GM23338 (cell line): ENCODE data around the gene TSPAN1. TPM values are rescaled to one million over a fixed set of nuclear protein-coding genes. Genes with fewer than 3 reads are reported as not detected.

Experiments used
- ATAC-seq: fragments of 200-7000 bp; cut with Tn5 transposase; 3 replicates; pipeline ENCODE4 v1.9.1; 2020
- DNase-seq: peaks from one replicate; pipeline ENCODE4 v3.0.0-alpha.2; 2015; ENCODE audit warnings: low spot score
- H2AFZ ChIP-seq: fragments of 200-600 bp; sonication (generic); 2 replicates; pipeline ENCODE4 v1.8.0; 2016; ENCODE audit warnings: antibody characterized with exemption, mild to moderate bottlenecking, moderate library complexity
- H3F3A ChIP-seq: fragments of 200-600 bp; sonication (generic); replicated peaks from 2 replicates; pipeline ENCODE4 v1.8.0; 2017; ENCODE audit warnings: antibody characterized with exemption, mixed run types, low read depth
- H3K27ac ChIP-seq: fragments of 200-600 bp; sonication (generic); 2 replicates; pipeline ENCODE4 v1.6.1; 2016; ENCODE audit warnings: low read depth
- H3K27me3 ChIP-seq: fragments of 200-600 bp; sonication (generic); 2 replicates; pipeline ENCODE4 v1.8.0; 2016; ENCODE audit warnings: mild to moderate bottlenecking, mixed run types, moderate library complexity; ENCODE audit not compliant: insufficient read depth
- H3K36me3 ChIP-seq: fragments of 200-600 bp; sonication (generic); 2 replicates; pipeline ENCODE4 v1.8.0; 2016; ENCODE audit warnings: mild to moderate bottlenecking; ENCODE audit not compliant: insufficient read depth
- H3K4me1 ChIP-seq: fragments of 200-600 bp; sonication (generic); 2 replicates; pipeline ENCODE4 v1.8.0; 2016; ENCODE audit warnings: mild to moderate bottlenecking, moderate library complexity; ENCODE audit not compliant: insufficient read depth
- H3K4me2 ChIP-seq: fragments of 200-600 bp; sonication (generic); 2 replicates; pipeline ENCODE4 v1.7.1; 2017; ENCODE audit warnings: mixed run types
- H3K4me3 ChIP-seq: fragments of 200-600 bp; sonication (generic); 2 replicates; pipeline ENCODE4 v1.6.1; 2016; ENCODE audit warnings: mixed run types
- H3K79me2 ChIP-seq: fragments of 200-600 bp; sonication (generic); replicated peaks from 2 replicates; pipeline ENCODE4 v1.8.0; 2017; ENCODE audit warnings: mild to moderate bottlenecking; ENCODE audit not compliant: insufficient read depth
- H3K9me2 ChIP-seq: fragments of 200-600 bp; sonication (generic); 2 replicates; pipeline ENCODE4 v1.8.0; 2017; ENCODE audit not compliant: insufficient read depth
- H4K20me1 ChIP-seq: fragments of 200-600 bp; sonication (generic); replicated peaks from 2 replicates; pipeline ENCODE4 v1.8.0; 2017; ENCODE audit warnings: mild to moderate bottlenecking; ENCODE audit not compliant: insufficient read depth
- H3K27ac Mint-ChIP-seq: 2 replicates; pipeline ENCODE4 v1.8.0; 2020; ENCODE audit warnings: inconsistent platforms, mild to moderate bottlenecking, moderate library complexity, mixed read lengths
- H3K27me3 Mint-ChIP-seq: 3 replicates; pipeline ENCODE4 v1.8.0; 2022; ENCODE audit warnings: low read depth, mild to moderate bottlenecking, moderate library complexity, mixed read lengths, inconsistent platforms; ENCODE audit not compliant: insufficient read depth, poor library complexity
- H3K36me3 Mint-ChIP-seq: 3 replicates; pipeline ENCODE4 v1.8.0; 2021; ENCODE audit warnings: low read depth, mild to moderate bottlenecking, inconsistent platforms, moderate library complexity, mixed read lengths
- H3K4me1 Mint-ChIP-seq: 3 replicates; pipeline ENCODE4 v1.8.0; 2020; ENCODE audit warnings: mild to moderate bottlenecking, inconsistent platforms, mixed read lengths
- H3K4me3 Mint-ChIP-seq: 3 replicates; pipeline ENCODE4 v1.8.0; 2021; ENCODE audit warnings: moderate library complexity, mild to moderate bottlenecking, inconsistent platforms, mixed read lengths
- H3K9me3 Mint-ChIP-seq: 3 replicates; pipeline ENCODE4 v1.8.0; 2020; ENCODE audit warnings: moderate library complexity, mild to moderate bottlenecking, inconsistent platforms, mixed read lengths
- CREB1 ChIP-seq: fragments of 250-450 bp; sonication (Bioruptor Pico); IDR thresholded peaks from 2 replicates; pipeline ENCODE4 v1.5.0; 2020; ENCODE audit warnings: low read depth, mild to moderate bottlenecking, moderate library complexity
- CTCF ChIP-seq, 2 experiments: fragments of 200-600 bp in 1 of 2; sonication (generic) in 1 of 2; conservative IDR thresholded peaks; 2 replicates each; pipeline versions ENCODE4 v1.5.1 to v1.6.1; 2016 to 2017; ENCODE audit warnings: antibody characterized with exemption in 2 of 2, low read depth in 2 of 2, mild to moderate bottlenecking in 2 of 2, moderate library complexity in 1 of 2
- ETS1 ChIP-seq: IDR thresholded peaks from 2 replicates; pipeline ENCODE4 v1.6.1; 2016; ENCODE audit warnings: antibody characterized with exemption
- EZH2 ChIP-seq: fragments of 200-600 bp; sonication (generic); IDR thresholded peaks from one replicate; pipeline ENCODE4 v1.8.0; 2017; ENCODE audit warnings: antibody characterized with exemption, mild to moderate bottlenecking, low read depth; ENCODE audit not compliant: unreplicated experiment
- EZH2phosphoT487 ChIP-seq: fragments of 200-600 bp; sonication (generic); IDR thresholded peaks from one replicate; pipeline ENCODE4 v1.8.1; 2018; ENCODE audit warnings: antibody characterized with exemption; ENCODE audit not compliant: unreplicated experiment
- JUNB ChIP-seq: IDR thresholded peaks from one replicate; pipeline ENCODE4 v1.6.1; 2016; ENCODE audit warnings: antibody characterized with exemption; ENCODE audit not compliant: unreplicated experiment
- NANOG ChIP-seq: IDR thresholded peaks from 2 replicates; pipeline ENCODE4 v1.6.1; 2016; ENCODE audit warnings: antibody characterized with exemption, borderline replicate concordance
- POLR2AphosphoS5 ChIP-seq: IDR thresholded peaks from 2 replicates; pipeline ENCODE4 v1.6.1; 2016; ENCODE audit warnings: antibody characterized with exemption, low read depth
- REST ChIP-seq: IDR thresholded peaks from one replicate; pipeline ENCODE4 v1.6.1; 2018; ENCODE audit warnings: antibody characterized with exemption; ENCODE audit not compliant: unreplicated experiment
- STAT1 ChIP-seq: IDR thresholded peaks from one replicate; pipeline ENCODE4 v1.6.1; 2016; ENCODE audit warnings: antibody characterized with exemption; ENCODE audit not compliant: unreplicated experiment
- ZNF114 ChIP-seq: fragments of 250-450 bp; sonication (Bioruptor Pico); IDR thresholded peaks from 2 replicates; pipeline ENCODE4 v1.5.0; 2020; ENCODE audit warnings: mild to moderate bottlenecking, moderate library complexity
- ZNF331 ChIP-seq: fragments of 250-450 bp; sonication (Bioruptor Pico); IDR thresholded peaks from 2 replicates; pipeline ENCODE4 v1.5.0; 2020; ENCODE audit warnings: low read depth, mild to moderate bottlenecking, moderate library complexity
- ZNF462 ChIP-seq: fragments of 250-450 bp; sonication (Bioruptor Pico); IDR thresholded peaks from 2 replicates; pipeline ENCODE4 v1.5.0; 2020; ENCODE audit warnings: mild to moderate bottlenecking, moderate library complexity
- polyA plus RNA-seq: library from polyadenylated mRNA; unstranded; fragments of >200 nt; fragmentation: Nextera tagmentation; extraction: Ambion mirVana; gene quantifications from 2 replicates; pipeline ENCODE4 v1.2.1, GENCODE V29; 2016
- total RNA-seq: library from RNA; depleted of rRNA; stranded (reverse); fragments of >200 nt; shearing (Covaris generic); gene quantifications from 2 replicates; pipeline ENCODE4 v1.2.3, GENCODE V29; 2014

TSPAN1 gene
- total and polyA plus RNA-seq, 2 experiments from 2014 or later = not detected

GRCh38 chr1:46136711-46137110 lies 38.2 kb upstream of the TSPAN1 start:
- Histone ChIP-seq H3K27me3 (no peaks in the 10 kb centered on the region), H3K4me1 (peaks cover 10% of the 10 kb centered on the region), H3K27ac (no peak overlapping the region), H3K9me2 (no peaks in the 10 kb centered on the region; the same call in 1 of the 2 replicates), H3K36me3 (no peaks in the 10 kb centered on the region), H3K4me2 (no peak overlapping the region), H3K4me3 (no peak overlapping the region), H3K79me2 (no peaks in the 10 kb centered on the region), H2AFZ (no peak overlapping the region), H4K20me1 (no peaks in the 10 kb centered on the region), H3F3A (peaks cover 8% of the 10 kb centered on the region)
- H3K4me1 Mint-ChIP-seq = peaks cover 15% of the 10 kb centered on the region
- H3K27me3 Mint-ChIP-seq = peaks cover 10% of the 10 kb centered on the region
- TF ChIP-seq POLR2AphosphoS5 (no peak), EZH2 (no peak), EZH2phosphoT487 (no peak), STAT1 (no peak), CREB1 (CRISPR knock-in tag) (no peak), ZNF462 (CRISPR knock-in tag) (no peak), ZNF331 (no peak), NANOG (no peak), ZNF114 (CRISPR knock-in tag) (no peak), JUNB (no peak), CTCF (conservative IDR thresholded peaks at IDR 0.05; ENCODE audit: low read depth in 2 of 2) (no peak), REST (no peak), ETS1 (no peak)
- ATAC-seq = no peak
- no peak overlapping the region for H3K4me3 Mint-ChIP-seq
- H3K36me3 Mint-ChIP-seq = no peaks in the 10 kb centered on the region
- no peak for DNase-seq
- no peaks in the 10 kb centered on the region for H3K9me3 Mint-ChIP-seq
- H3K27ac Mint-ChIP-seq = no peak overlapping the region
